GM19025 (cell line): Measurements from ENCODE around the gene IRF5.
"Not testable (repeated sequence)": the region's sequence is repeated elsewhere in the genome, so short reads cannot be mapped to it uniquely, and the experiment has no call there.

Experiments
- ATAC-seq: cut with Tn5 transposase; IDR thresholded peaks from one replicate; pipeline ENCODE4 v1.9.1; 2021; ENCODE audit warnings: mild to moderate bottlenecking, low read depth, moderate library complexity; ENCODE audit not compliant: unreplicated experiment

IRF5 gene

DNA sequence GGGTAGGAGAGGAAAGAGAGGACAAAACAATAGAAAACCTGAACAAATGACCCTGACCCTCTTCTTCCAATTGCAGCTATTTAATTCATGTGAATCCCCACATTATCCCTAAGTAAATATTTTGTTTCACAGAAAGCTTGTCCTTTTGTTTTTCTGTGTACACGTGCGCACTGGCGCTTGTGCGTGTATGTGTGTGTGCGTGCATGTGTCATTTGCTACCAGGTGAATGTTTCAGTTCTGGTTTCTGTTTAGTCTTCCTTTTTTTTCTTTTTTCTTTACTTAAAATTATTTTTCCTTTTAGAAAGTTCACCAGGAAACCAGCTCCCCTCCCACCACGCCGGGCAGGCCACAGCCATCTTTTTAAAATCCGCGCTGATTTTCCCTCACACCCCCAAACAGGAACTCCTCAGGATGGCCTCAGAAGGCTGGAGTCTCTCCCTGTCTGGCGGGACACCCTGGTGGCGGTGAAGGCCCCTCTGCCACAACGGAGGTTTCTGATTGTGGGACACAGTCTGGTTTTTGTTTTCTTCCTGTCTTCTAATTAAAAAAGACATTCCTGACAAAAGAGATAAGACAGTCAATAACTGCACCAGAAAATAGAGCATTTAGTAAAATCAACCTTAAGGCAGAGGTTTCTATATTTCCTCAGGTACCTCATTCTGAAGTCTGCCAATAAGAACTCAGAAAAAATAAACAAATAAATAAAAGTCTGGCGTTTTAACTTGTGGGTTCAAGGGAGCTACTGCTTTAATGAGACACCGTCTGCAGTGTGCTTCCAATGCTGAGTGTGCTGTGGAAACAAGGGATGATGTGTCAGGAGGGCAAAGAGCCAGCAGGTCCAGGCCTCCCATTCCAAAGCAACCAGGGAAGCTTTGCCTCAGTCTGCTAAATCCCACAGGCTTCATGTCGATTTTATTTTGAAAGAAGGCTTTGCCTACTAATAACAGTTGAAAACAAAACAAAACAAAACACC, 17.4 kb downstream of the IRF5 start:
- peak; percentile 49 for ATAC-seq

DNA sequence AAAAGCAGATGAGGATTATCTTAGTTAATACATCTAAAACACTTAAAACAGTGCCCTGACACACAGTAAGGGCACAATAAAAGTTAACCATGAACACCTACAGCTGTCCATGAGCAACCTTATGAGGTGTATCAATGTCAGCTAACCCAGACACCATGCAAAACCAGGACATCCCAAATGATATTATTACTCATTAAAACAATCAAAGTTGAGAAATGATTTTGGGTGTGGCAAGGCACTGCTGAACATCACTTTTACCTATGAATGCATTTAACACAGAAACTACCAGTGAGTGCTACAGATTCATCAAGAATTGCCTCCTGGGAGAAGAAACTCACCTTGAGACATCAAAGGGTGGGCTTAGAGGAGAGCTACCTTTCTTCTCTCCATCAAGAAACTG, 18.3 kb downstream of the IRF5 start:
- no peak for ATAC-seq

DNA sequence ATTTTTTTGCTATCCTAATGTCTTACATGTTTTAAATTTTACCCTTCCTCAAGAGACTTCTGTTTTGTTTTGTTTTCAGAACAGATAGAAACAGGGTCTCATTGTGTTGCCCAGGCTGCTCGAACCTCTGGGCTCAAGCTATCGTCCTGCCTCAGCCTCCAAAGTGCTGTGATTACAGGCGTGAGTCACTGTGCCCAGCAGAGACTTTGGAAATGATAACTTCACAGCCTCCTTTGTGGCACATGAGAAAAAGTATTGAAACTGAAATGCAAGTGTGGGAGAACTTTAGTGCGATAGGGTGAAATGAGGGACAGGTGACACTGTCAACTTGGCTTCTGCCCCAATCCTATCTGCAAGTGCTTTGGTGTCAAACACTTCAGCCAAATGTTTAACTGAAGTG, 21.6 kb downstream of the IRF5 start:
- ATAC-seq = no peak

DNA sequence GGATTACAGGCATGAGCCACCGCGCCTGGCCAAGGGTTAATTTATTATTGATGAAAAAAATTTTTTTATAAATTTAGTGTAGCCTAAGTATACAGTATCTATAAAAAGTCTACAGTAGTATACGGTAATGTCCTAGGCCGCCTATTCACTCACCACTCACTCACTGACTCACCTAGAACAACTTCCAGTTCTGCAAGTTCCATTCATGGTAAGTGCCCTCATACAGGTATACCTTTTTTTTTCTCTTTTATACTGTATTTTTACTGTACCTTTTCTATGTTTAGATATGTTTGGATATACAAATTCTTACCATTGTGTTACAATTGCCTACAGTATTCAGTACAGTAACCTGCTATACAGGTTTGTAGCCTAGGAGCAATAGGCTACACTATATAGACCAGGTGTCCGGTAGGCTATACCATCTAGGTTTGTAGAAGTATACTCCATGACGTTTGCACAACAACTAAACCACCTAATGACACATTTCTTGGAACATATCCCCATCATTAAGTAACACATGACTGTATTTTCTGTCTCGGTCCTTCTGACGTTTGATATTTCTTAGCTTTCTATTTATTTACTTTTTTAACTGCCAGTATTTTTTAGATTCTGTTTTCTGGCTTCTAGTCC, 23.4 kb downstream of the IRF5 start:
- ATAC-seq = no peak

DNA sequence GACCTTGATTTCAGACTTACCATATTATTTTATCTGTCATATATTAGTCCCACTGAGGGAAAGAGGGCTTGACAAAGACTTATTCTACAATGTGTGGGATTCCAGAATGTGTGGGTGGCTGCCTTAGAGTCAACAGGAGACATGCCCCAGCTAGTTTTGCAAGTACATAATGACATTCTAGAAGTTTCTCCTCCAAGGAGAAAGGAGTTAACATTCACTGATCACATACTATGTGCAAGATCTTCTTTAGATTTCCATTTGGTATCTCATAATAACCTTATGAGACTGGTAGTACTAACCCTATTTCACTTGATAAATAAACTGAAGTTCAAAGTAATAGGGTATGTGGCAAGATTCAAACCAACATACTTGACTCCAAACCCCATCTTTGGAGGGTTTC, 25.2 kb downstream of the IRF5 start:
- peak; percentile 11 for ATAC-seq

DNA sequence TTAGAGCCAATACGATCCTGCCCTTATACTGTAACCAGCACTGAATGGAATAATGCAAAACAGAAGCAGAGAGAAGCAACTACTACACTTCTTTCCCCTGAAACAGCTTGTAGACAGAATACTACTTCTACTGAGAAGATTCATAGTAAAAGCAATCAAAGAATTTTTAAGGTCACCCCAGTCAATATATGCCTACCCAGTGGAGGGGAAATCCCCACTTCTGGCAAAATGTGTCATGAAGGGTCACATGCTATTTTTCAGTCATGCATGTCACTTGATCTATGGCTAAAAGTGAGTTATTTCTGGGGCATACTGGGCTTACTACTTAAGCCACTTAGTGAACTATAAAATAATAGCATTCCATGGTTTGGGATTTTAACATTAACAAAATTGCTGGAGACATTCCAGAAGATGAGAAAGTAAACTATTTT, 25.6 kb downstream of the IRF5 start:
- ATAC-seq = peak; percentile 57

DNA sequence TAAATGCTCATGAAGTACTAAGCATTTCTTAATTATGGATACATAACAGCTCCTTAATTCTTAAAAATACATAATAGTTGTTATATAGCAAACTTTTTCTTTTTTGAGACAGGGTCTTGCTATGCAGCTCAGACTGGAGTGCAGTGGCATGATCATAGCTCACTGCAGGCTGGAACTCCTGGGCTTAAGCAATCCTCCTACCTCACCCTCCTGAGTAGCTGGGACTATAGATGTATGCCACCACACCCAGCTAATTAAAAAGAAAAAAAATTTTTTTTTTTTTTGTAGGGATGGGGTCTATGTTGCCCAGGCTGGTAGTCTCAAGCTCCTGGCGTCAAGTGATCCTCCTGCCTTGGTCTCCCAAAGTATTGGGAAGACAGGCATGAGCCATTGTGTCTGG, 30.9 kb downstream of the IRF5 start:
- ATAC-seq = no peak

DNA sequence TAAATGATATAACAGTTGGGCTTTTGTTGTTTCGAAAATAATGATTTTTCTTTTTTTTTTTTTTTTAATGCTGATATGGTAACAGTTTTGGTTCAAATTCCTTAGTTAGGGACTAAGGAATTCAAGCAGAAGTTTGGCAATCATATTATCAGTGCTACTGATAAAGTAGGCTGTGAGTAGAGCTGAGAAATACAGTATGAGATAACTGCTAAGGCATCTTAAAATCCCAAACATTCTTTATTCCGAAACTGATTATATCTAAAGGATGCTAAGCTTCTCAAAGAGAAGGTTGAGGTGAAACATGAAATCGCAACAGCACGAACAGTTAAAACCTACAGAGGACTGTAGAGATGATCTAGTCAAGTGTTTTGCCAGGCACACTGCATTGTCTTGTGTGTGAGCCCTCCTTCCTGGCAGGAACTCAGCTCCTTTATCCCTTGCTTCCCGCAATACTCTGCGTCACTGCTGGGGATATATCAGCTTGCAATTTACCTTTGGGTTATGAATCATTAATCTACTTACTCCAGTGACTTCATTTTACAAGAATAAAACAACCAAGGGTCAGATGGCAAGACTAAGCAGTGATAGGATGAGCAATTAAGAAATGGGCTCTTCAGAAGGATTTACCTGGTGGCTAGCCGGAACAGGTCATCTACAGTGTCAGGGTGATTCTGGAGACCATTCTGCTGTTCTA, 36.7 kb downstream of the IRF5 start:
- no peak for ATAC-seq

DNA sequence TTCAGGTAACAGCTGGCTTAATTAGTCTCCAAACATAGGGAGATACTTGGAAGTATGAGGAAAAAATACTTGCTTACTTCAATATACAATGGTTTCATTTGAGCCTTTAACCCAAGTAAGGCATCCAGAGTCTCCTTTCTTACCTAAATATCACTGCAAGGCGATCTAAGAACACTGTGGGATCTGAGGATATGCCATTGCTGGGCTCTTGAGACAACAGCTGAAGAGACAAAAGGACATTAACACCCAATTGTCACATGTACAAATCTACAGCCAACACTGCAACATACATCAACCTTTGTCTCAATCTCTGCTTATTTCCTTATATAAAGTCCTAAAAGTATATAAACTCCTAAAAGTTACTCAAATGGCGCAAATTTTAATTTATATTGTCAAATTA, 44.4 kb downstream of the IRF5 start:
- ATAC-seq = no peak

DNA sequence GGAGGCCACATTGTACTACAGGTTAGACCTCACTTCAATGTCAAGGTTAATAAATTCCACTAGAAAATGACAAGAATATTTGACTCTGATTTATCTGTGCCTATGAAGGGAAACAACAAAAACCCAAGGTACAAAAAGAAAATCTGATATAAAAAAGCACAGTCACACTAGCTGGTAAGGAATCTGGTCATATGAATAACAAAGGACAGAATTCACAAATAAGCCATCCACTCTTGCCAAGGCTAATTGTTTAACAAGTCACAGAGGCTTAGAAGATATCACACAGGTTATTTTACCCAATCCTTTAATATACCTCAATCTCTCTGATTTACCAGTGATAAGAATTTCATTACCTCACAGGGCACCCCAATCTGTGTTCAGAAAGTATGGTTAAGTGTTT, 47.9 kb downstream of the IRF5 start:
- ATAC-seq = no peak

DNA sequence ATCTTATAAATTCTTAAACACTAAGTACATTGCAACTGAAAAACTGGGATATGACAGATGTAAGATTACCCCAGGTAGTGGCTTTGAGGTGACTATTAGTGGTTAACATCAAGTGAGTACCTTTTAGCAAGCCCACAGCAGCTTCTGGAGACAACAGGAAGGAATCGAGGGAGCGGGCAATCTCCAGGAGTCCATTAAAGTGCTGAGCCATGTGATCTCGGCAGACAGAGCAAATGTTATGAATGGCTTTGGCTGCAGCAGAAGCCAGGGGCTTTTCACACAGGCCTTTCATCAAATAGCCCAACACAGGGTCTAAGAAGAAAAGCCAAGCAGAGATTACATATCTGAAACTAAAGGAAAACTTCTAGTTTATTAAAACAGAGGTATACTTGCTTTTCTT, 48.9 kb downstream of the IRF5 start:
- no peak for ATAC-seq

DNA sequence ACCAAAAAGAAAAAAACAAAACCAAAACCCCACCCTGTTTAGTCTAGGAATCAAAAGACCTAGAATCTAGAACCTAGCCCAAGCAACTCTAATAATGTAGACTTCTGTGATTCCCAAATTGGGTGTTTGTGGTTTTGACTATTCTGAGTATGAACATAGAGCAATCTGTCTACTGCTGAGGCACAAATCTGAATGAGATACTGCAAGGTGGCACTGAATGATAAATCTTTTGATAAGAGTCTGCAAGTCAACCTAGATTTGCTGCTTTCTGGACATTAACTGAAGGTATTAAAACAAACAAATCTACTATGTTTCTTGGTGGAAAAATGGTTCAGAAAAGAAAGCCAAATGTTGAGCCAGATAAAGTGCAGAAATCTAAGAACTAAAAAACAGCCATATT, 50.6 kb downstream of the IRF5 start:
- ATAC-seq = no peak

DNA sequence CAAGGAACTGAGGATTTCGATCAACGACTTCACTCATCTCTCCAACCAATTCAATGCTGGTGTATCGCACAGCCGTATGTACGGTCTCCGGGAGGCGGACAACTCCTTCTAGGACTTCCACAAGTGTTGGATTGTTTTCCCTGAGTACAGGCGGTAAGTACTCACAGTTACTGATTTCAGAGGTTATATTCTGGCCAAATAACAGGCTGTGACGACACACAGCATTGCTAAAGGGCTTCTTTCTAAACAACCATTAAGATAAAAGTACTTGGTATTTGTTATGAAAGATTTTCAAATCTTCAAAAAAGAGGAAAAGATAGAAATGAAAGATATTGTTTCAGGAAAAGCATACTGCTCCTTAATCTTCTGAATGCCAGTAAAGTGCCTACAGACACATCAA, 52.2 kb downstream of the IRF5 start:
- no peak for ATAC-seq

DNA sequence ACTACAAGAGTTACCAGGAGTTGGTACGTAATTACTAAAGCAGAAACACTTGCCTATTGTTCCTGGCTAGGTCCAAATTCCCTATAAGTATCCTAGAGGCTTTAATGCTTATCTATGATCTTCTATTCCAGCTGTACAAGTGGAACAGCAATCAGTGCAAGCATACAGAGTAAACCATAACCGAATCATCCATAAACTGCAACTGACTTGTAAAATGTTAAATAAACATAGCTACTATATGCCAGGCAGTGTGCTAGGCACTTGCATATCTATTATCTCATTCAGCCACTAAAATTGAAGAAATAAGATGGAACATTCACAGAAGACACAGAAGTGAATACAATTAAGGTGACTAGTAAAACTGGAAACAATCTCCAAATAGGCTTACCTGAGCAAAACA, 55.7 kb downstream of the IRF5 start:
- no peak for ATAC-seq

DNA sequence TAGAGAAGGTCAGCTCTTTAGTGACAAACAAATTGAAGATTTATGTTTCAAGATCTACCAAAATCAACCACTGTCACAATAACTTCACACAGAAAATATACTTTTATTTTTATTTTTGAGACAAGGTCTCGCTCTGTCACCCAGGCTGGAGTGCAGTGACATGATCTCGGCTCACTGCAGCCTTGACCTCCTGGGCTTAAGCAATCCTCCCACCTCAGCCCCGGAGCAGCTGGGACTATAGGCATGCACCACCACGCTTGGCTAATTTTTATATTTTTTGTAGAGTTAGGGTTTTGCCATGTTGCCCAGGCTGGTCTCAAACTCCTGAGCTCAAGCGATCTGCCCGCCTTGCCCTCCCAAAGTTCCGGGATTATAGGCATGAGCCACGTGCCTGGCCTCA, 56.8 kb downstream of the IRF5 start:
- not testable (repeated sequence) for ATAC-seq

DNA sequence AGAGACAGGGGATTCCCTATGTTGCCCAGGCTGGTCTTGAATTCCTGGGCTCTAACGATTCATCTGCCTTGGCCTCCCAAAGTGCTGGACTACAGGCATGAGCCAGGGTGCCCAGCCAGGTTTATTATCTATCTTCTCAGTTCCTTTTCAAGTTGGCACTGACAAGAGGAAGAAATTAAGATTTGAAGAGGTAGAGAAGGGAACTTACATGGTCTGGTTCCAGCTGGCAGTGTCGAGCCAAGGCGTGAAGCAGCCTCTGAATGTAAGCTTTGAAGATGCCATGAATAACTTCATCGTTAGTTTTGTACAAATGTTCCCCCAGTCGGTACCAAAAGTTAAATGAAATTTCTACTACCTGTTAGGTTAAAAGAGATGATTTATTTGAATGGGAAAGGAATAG, 59.5 kb downstream of the IRF5 start:
- ATAC-seq = no peak
